Breast epithelium (tissue), 4 donors: ENCODE measurements around the gene TRPC1. TPM values are rescaled to one million over a fixed set of nuclear protein-coding genes. Genes with fewer than 3 reads are reported as not detected.
"Not testable (repeated sequence)": the region's sequence is repeated elsewhere in the genome, so short reads cannot be mapped to it uniquely, and the experiment has no call there.

Experiments used
- DNase-seq, 2 donors: peaks; one replicate each; pipeline ENCODE4 v3.0.0-alpha.2; 2019; ENCODE audit warnings: low spot score in 2 of 2
- H3K27ac ChIP-seq, 2 donors: fragments of 200-600 bp; sonication (generic) in 1 of 2; one replicate each; pipeline ENCODE4 v1.5.1; 2016 to 2019; ENCODE audit warnings: mild to moderate bottlenecking in 1 of 2
- H3K27me3 ChIP-seq, 2 donors: fragments of 200-600 bp; sonication (generic) in 1 of 2; one replicate each; pipeline versions ENCODE4 v1.5.1 to v1.6.0; 2017 to 2019; ENCODE audit warnings: control low read depth in 1 of 2, mild to moderate bottlenecking in 1 of 2
- H3K36me3 ChIP-seq: fragments of 200-600 bp; one replicate; pipeline ENCODE4 v1.5.1; 2019
- H3K4me1 ChIP-seq, 2 donors: fragments of 200-600 bp; sonication (generic); one replicate each; pipeline ENCODE4 v1.5.1; 2016 to 2019; ENCODE audit warnings: control low read depth in 1 of 2
- H3K4me3 ChIP-seq, 3 donors: fragments of 200-600 bp; sonication (generic); 1 replicate in 2 of 3; 2 replicates in 1 of 3; pipeline ENCODE4 v1.5.1; 2016 to 2019; ENCODE audit warnings: mild to moderate bottlenecking in 3 of 3, moderate library complexity in 2 of 3
- H3K9me3 ChIP-seq, 2 donors: fragments of 200-600 bp; sonication (generic) in 1 of 2; one replicate each; pipeline ENCODE4 v1.5.1; 2016 to 2019; ENCODE audit warnings: control low read depth in 1 of 2
- CTCF ChIP-seq, 3 donors: fragments of 450-650 bp; IDR thresholded peaks; one replicate each; pipeline ENCODE4 v1.5.1; 2016 to 2017; ENCODE audit warnings: antibody characterized with exemption in 3 of 3, mild to moderate bottlenecking in 3 of 3, moderate library complexity in 3 of 3
- POLR2A ChIP-seq: fragments of 450-650 bp; IDR thresholded peaks from one replicate; pipeline ENCODE4 v1.6.1; 2016; ENCODE audit warnings: antibody characterized with exemption, mild to moderate bottlenecking, moderate library complexity
- POLR2AphosphoS5 ChIP-seq, 3 donors: sonication (generic); formaldehyde crosslinking; IDR thresholded peaks; one replicate each; pipeline ENCODE4 v1.6.1; 2017; ENCODE audit warnings: antibody characterized with exemption in 3 of 3
- intact Hi-C: fragments of 100-400 bp; cut with DNase I; formaldehyde crosslinking; loops from one replicate; pipeline ENCODE4 v1.15.1; 2023; ENCODE audit warnings: low total_unique reads
- total RNA-seq, 3 donors: library from RNA; depleted of rRNA; stranded (reverse); fragments of >200 nt; gene quantifications; one replicate each; pipeline ENCODE4 v1.1.0, GENCODE V29; 2016

TRPC1 gene
- total RNA-seq, 3 donors from 2014 or later = 12.5 to 14.8 (median 13.0) TPM

DNA sequence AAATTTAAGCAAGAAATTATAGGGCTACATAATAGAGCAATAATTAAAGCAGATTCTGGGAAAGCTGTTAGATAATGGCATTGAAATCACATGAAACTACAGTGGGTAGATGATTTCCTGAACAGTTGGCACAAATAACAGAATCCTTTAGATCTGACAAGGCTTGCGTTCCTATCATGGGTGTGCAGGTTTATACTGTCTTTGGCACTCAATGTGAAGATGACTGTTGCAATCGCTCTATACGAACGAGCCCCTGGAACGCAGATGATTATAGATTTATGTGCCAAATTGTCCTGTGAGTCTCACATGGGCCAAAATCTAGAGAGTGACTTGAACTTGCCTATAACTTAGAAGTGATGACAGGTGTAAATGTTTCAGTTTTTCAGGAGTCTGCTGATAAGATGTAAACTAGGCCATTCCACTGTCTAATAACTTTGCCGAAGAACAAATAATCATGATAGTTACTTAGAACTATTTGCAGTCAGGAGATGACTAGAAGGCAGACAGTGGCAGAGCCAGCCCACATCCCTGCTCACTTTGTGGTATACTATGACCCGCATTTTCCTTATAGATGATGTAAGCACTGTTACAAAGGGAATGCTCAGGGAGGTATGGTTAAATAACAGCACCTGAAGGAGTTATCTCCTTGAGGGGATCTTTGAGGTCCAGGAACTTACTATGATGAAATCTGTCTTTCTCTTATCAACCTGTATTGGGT, 30.5 kb upstream of the TRPC1 start:
- intact Hi-C loops = no loop called here
- no peak for TF ChIP-seq POLR2A
- TF ChIP-seq POLR2AphosphoS5 (IDR thresholded peaks at IDR 0.05) = no peak
- no peak for TF ChIP-seq CTCF (IDR thresholded peaks at IDR 0.05)
- no peak for DNase-seq
- Histone ChIP-seq H3K4me1 (no peaks in the 10 kb centered on the region), H3K9me3 (no peaks in the 10 kb centered on the region), H3K36me3 (no peaks in the 10 kb centered on the region), H3K27me3 (no peaks in the 10 kb centered on the region), H3K4me3 (no peak overlapping the region), H3K27ac (no peak overlapping the region)

GRCh38 chr3:142694225-142694624, 29.6 kb upstream of the TRPC1 start:
- H3K4me3 ChIP-seq = no peak overlapping the region
- DNase-seq = no peak
- H3K4me1 ChIP-seq = no peaks in the 10 kb centered on the region
- H3K36me3 ChIP-seq = no peaks in the 10 kb centered on the region
- no peak for TF ChIP-seq POLR2AphosphoS5 (IDR thresholded peaks at IDR 0.05)
- no peak overlapping the region for H3K27ac ChIP-seq
- H3K9me3 ChIP-seq = no peaks in the 10 kb centered on the region
- H3K27me3 ChIP-seq = no peaks in the 10 kb centered on the region
- intact Hi-C loops = no loop called here

DNA sequence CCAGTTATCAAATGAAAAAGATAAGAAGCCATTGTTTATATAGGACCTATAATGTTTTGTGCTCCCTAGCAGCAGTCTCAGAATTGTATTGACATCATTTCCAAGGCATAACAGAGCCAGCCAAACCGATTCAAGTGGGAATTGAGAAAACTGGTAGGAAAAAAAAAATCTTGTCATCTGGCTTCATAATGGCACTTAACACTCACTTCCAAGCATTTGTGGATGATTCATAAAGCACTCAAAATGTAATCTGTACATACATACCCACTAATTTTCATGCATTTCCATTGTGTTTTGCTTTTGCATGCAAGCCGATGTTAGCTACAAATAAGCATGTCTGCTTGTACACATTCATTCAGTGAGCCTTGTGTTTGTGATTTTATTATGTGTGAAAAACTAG, 18.6 kb upstream of the TRPC1 start:
- TF ChIP-seq CTCF (IDR thresholded peaks at IDR 0.05) = no peak
- no peak for TF ChIP-seq POLR2AphosphoS5 (IDR thresholded peaks at IDR 0.05)
- no peak for TF ChIP-seq POLR2A
- Histone ChIP-seq H3K9me3 (no peaks in the 10 kb centered on the region), H3K27ac (no peak overlapping the region), H3K4me3 (no peak overlapping the region), H3K36me3 (no peaks in the 10 kb centered on the region), H3K27me3 (no peaks in the 10 kb centered on the region), H3K4me1 (no peaks in the 10 kb centered on the region)
- intact Hi-C loops = no loop called here
- DNase-seq = no peak

GRCh38 chr3:142706321-142707127, 17.3 kb upstream of the TRPC1 start:
- no peak overlapping the region for H3K27ac ChIP-seq
- H3K4me3 ChIP-seq = no peak overlapping the region
- H3K9me3 ChIP-seq = no peaks in the 10 kb centered on the region
- no peak for DNase-seq
- H3K36me3 ChIP-seq = no peaks in the 10 kb centered on the region
- H3K4me1 ChIP-seq = no peaks in the 10 kb centered on the region
- TF ChIP-seq CTCF (IDR thresholded peaks at IDR 0.05) = no peak
- no peaks in the 10 kb centered on the region for H3K27me3 ChIP-seq
- intact Hi-C loops = no loop called here

- TF ChIP-seq POLR2A = no peak
- TF ChIP-seq POLR2AphosphoS5 (IDR thresholded peaks at IDR 0.05) = no peak
- no peak for TF ChIP-seq CTCF (IDR thresholded peaks at IDR 0.05)
- Histone ChIP-seq H3K27ac (no peak overlapping the region), H3K4me1 (no peaks in the 10 kb centered on the region), H3K9me3 (no peaks in the 10 kb centered on the region), H3K36me3 (no peaks in the 10 kb centered on the region), H3K27me3 (no peaks in the 10 kb centered on the region), H3K4me3 (no peak overlapping the region)
- no peak for DNase-seq
- intact Hi-C loops = no loop called here
These were observed 14.6 kb upstream of the TRPC1 start for GRCh38 chr3:142709207-142709606.

GRCh38 chr3:142714882-142715281, 9.0 kb upstream of the TRPC1 start:
- H3K27me3 ChIP-seq, H3K4me3 ChIP-seq, H3K36me3 ChIP-seq, intact Hi-C loops, H3K9me3 ChIP-seq, H3K4me1 ChIP-seq, DNase-seq, H3K27ac ChIP-seq: not testable (repeated sequence)
